A204.1 (cell line): Measurements from ENCODE around the gene HAGHL.

Source experiments
- FAIRE-seq: peaks from 2 replicates; lab custom pipeline; 2012; peaks lifted over from hg19 to GRCh38; lab: Jason Lieb, UNC

Gene HAGHL

GRCh38 chr16:759110-759910 is 32.4 kb downstream of the HAGHL start:
- FAIRE-seq, result no peak

- no peak for FAIRE-seq
These were observed 33.2 kb downstream of the HAGHL start for GRCh38 chr16:760065-760464.

GRCh38 chr16:760545-761343 is 33.8 kb downstream of the HAGHL start, which contains the start of gene MSLN:
TSS of gene MSLN (plus strand) at chr16:760734. CDS start at chr16:762681, 1,947 bp downstream.
- FAIRE-seq, result no peak

GRCh38 chr16:761625-762513 is 35.0 kb downstream of the HAGHL start:
- no peak for FAIRE-seq

- no peak for FAIRE-seq
These were observed 35.8 kb downstream of the HAGHL start for GRCh38 chr16:762595-763268.

- FAIRE-seq, result no peak
These were observed 36.7 kb downstream of the HAGHL start for GRCh38 chr16:763369-764183.

GRCh38 chr16:764184-764750 is 37.4 kb downstream of the HAGHL start:
- FAIRE-seq, result no peak

GRCh38 chr16:764848-765487 is 38.1 kb downstream of the HAGHL start:
- no peak for FAIRE-seq

GRCh38 chr16:765488-765865 is 38.6 kb downstream of the HAGHL start:
- FAIRE-seq, result no peak

- no peak for FAIRE-seq
These were observed 39.3 kb downstream of the HAGHL start for GRCh38 chr16:766008-766819.

GRCh38 chr16:766820-767640 is 40.1 kb downstream of the HAGHL start:
- FAIRE-seq, result no peak

- no peak for FAIRE-seq
These were observed 40.9 kb downstream of the HAGHL start for GRCh38 chr16:767743-768235.

- FAIRE-seq, result no peak
These were observed 41.5 kb downstream of the HAGHL start for GRCh38 chr16:768428-768827.

- FAIRE-seq, result no peak
These were observed 42.4 kb downstream of the HAGHL start for GRCh38 chr16:769184-769784.

GRCh38 chr16:769934-770333 is 43.0 kb downstream of the HAGHL start:
- FAIRE-seq, result no peak

- no peak for FAIRE-seq
These were observed 43.5 kb downstream of the HAGHL start for GRCh38 chr16:770411-770810.

GRCh38 chr16:772959-773358 is 46.1 kb downstream of the HAGHL start:
- no peak for FAIRE-seq
